HCT116 (cell line): Measurements from ENCODE around the gene SMIM11. TPM values are rescaled to one million over a fixed set of nuclear protein-coding genes. Genes with fewer than 3 reads are reported as not detected.

Source experiments
- ATAC-seq: fragments of 200-7000 bp; cut with Tn5 transposase; 2 replicates; pipeline ENCODE4 v1.9.1; 2020; ENCODE audit warnings: mild to moderate bottlenecking, moderate library complexity
- BruUV-seq: library from RNA; stranded (reverse); fragments of 400-500 nt; replicated peaks from 2 replicates; lab custom pipeline; 2021; lab: Mats Ljungman, UMichigan
- CTCF ChIA-PET: fragments of 300-600 bp; sonication (Branson Sonifier 250); formaldehyde crosslinking; loops from one replicate; lab custom pipeline; 2021; ENCODE audit warnings: antibody characterized with exemption; lab: Charles Lee
- POLR2A ChIA-PET: fragments of 300-600, 350-600 bp; sonication (Branson Sonifier 250); formaldehyde crosslinking; loops from one replicate; lab custom pipeline; 2021; ENCODE audit warnings: antibody characterized with exemption; lab: Charles Lee
- RAD21 ChIA-PET, 2 experiments: fragments of 300-600 bp; sonication (Branson Sonifier 250); formaldehyde crosslinking; loops; one replicate each; lab custom pipeline; 2023; ENCODE audit warnings: low total read pairs in 2 of 2; ENCODE audit not compliant: uncharacterized antibody in 2 of 2, unreplicated experiment in 2 of 2, low non-redundant PET in 1 of 2; lab: Charles Lee
- DNase-seq: peaks from one replicate; pipeline ENCODE4 v3.0.0-alpha.2; 2010; ENCODE audit warnings: low read depth, low spot score
- H2AFZ ChIP-seq: fragments of 200-600 bp; shearing (Covaris generic), sonication (generic); 2 replicates; pipeline ENCODE4 v1.6.1; 2017; ENCODE audit warnings: low read depth, mixed run types, mixed read lengths, antibody characterized with exemption, low read length; ENCODE audit not compliant: poor library complexity, severe bottlenecking
- H3K27ac ChIP-seq: 2 replicates; pipeline ENCODE4 v1.5.1; 2012; ENCODE audit warnings: low read depth, low read length
- H3K27me3 ChIP-seq: fragments of 200-600 bp; sonication (generic); 2 replicates; pipeline ENCODE4 v1.6.1; 2016; ENCODE audit warnings: mixed run types, low read length, mixed read lengths; ENCODE audit not compliant: insufficient read depth
- H3K36me3 ChIP-seq, 2 experiments: fragments of 200-500 bp in 1 of 2; fragments of 200-600 bp in 1 of 2; sonication (Bioruptor generic) in 1 of 2; sonication (generic) in 1 of 2; 2 replicates each; pipeline versions ENCODE4 v1.5.1 to v1.6.1; 2014 to 2016; ENCODE audit warnings: low read length in 2 of 2, inconsistent platforms in 1 of 2, mixed read lengths in 1 of 2, mixed run types in 1 of 2; ENCODE audit not compliant: insufficient read depth in 2 of 2, control insufficient read depth in 1 of 2
- H3K4me1 ChIP-seq, 2 experiments: fragments of 200-600 bp in 1 of 2; sonication (generic) in 1 of 2; 2 replicates each; pipeline versions ENCODE4 v1.5.1 to v1.6.1; 2012 to 2017; ENCODE audit warnings: low read length in 2 of 2, inconsistent platforms in 1 of 2, mild to moderate bottlenecking in 1 of 2, mixed read lengths in 1 of 2, mixed run types in 1 of 2, moderate library complexity in 1 of 2; ENCODE audit not compliant: insufficient read depth in 2 of 2, control insufficient read depth in 1 of 2
- H3K4me2 ChIP-seq: fragments of 200-600 bp; sonication (generic); 2 replicates; pipeline ENCODE4 v1.6.1; 2017; ENCODE audit warnings: mixed run types, low read length, mixed read lengths
- H3K4me3 ChIP-seq, 2 experiments: fragments of 200-600 bp in 1 of 2; sonication (generic) in 1 of 2; replicated peaks in 1 of 2; 2 replicates each; pipeline ENCODE4 v1.5.1; 2011 to 2016; ENCODE audit warnings: low read length in 2 of 2, control low read depth in 1 of 2, low read depth in 1 of 2, mild to moderate bottlenecking in 1 of 2, mixed read lengths in 1 of 2, mixed run types in 1 of 2
- H3K79me2 ChIP-seq: fragments of 200-600 bp; sonication (generic); 2 replicates; pipeline ENCODE4 v1.6.1; 2017; ENCODE audit warnings: mild to moderate bottlenecking, mixed run types, low read length, moderate library complexity, mixed read lengths; ENCODE audit not compliant: insufficient read depth
- H3K9ac ChIP-seq: fragments of 200-600 bp; sonication (generic); 2 replicates; pipeline ENCODE4 v1.6.1; 2016; ENCODE audit warnings: low read length, mixed read lengths
- H3K9me2 ChIP-seq: fragments of 200-600 bp; sonication (generic), shearing (Covaris generic); 2 replicates; pipeline ENCODE4 v1.6.1; 2017; ENCODE audit warnings: mixed run types, mild to moderate bottlenecking, moderate library complexity; ENCODE audit not compliant: insufficient read depth
- H3K9me3 ChIP-seq, 2 experiments: fragments of 200-500 bp in 1 of 2; fragments of 200-600 bp in 1 of 2; sonication (Bioruptor generic) in 1 of 2; sonication (generic) in 1 of 2; 2 replicates each; pipeline ENCODE4 v1.6.1; 2014 to 2017; ENCODE audit warnings: low read length in 2 of 2, mixed read lengths in 2 of 2, inconsistent platforms in 1 of 2, low read depth in 1 of 2, mild to moderate bottlenecking in 1 of 2, mixed run types in 1 of 2, moderate library complexity in 1 of 2; ENCODE audit not compliant: control insufficient read depth in 1 of 2, insufficient read depth in 1 of 2
- H4K20me1 ChIP-seq: fragments of 200-600 bp; sonication (generic), shearing (Covaris generic); 2 replicates; pipeline ENCODE4 v1.6.1; 2017; ENCODE audit warnings: mixed run types, mild to moderate bottlenecking, moderate library complexity; ENCODE audit not compliant: insufficient read depth
- EGR1 ChIP-seq: IDR thresholded peaks from 2 replicates; pipeline ENCODE4 v1.6.1; 2012; ENCODE audit warnings: low read depth
- ELF1 ChIP-seq: IDR thresholded peaks from 2 replicates; pipeline ENCODE4 v1.6.1; 2012; ENCODE audit warnings: low read depth, borderline replicate concordance
- EZH2 ChIP-seq: fragments of 200-600 bp; sonication (generic); IDR thresholded peaks from 2 replicates; pipeline ENCODE4 v1.6.1; 2017; ENCODE audit warnings: antibody characterized with exemption, mixed run types
- JUND ChIP-seq: IDR thresholded peaks from 2 replicates; pipeline ENCODE4 v1.6.1; 2012
- POLR2AphosphoS5 ChIP-seq: IDR thresholded peaks from 2 replicates; pipeline ENCODE4 v1.6.1; 2011; ENCODE audit warnings: mild to moderate bottlenecking, low read depth, low read length, moderate library complexity
- TCF7L2 ChIP-seq: IDR thresholded peaks from 2 replicates; pipeline ENCODE4 v1.7.0; 2011; ENCODE audit warnings: borderline replicate concordance, inconsistent platforms; ENCODE audit not compliant: insufficient read depth, insufficient read length; ENCODE audit errors: extremely low read depth
- YY1 ChIP-seq: IDR thresholded peaks from 2 replicates; pipeline ENCODE4 v1.6.1; 2011; ENCODE audit warnings: low read length, low read depth, moderate library complexity, mild to moderate bottlenecking; ENCODE audit not compliant: insufficient replicate concordance; ENCODE audit errors: extremely low read depth
- ZBTB33 ChIP-seq: IDR thresholded peaks from 2 replicates; pipeline ENCODE4 v1.6.1; 2011; ENCODE audit warnings: mild to moderate bottlenecking, low read length, moderate library complexity; ENCODE audit not compliant: insufficient replicate concordance; ENCODE audit errors: extremely low read depth
- ZFX ChIP-seq: fragments of 450-650 bp; IDR thresholded peaks from 2 replicates; pipeline ENCODE4 v1.6.1; 2017
- ZNF274 ChIP-seq: fragments of 200-500 bp; sonication (Bioruptor generic); IDR thresholded peaks from 2 replicates; pipeline ENCODE4 v1.6.1; 2014; ENCODE audit warnings: mild to moderate bottlenecking, low read depth, low read length, inconsistent platforms
- intact Hi-C: fragments of 100-400 bp; cut with micrococcal nuclease; formaldehyde crosslinking; loops from 2 replicates; pipeline ENCODE4 v1.10.0; 2022
- total RNA-seq: library from RNA; stranded (reverse); gene quantifications from one replicate; pipeline ENCODE4 v1.2.1, GENCODE V29; 2021; ENCODE audit not compliant: unreplicated experiment
- TF ChIP-seq, protein P1 (sequence below): IDR thresholded peaks from 2 replicates; pipeline ENCODE4 v1.6.1; 2012

The SMIM11 gene
- total RNA-seq, 1 experiment from 2014 or later: 18.9 TPM

- CTCF ChIA-PET: interaction anchor here (6.3 kb wide), 1 partner anchor 422 kb away, joined by 236 read pairs; no protein-coding TSS in a partner anchor
- RAD21 ChIA-PET: no interaction called here
- H3K27me3 ChIP-seq: no peaks in the 10 kb centered on the region
- intact Hi-C loops: no loop called here
- no peak for ATAC-seq
- H2AFZ ChIP-seq: no peak overlapping the region
- no peaks in the 10 kb centered on the region for H3K9me3 ChIP-seq
- BruUV-seq: no TSS peak
- no peak for TF ChIP-seq EGR1
- no peak for TF ChIP-seq ZFX
- no peak for TF ChIP-seq POLR2AphosphoS5
- TF ChIP-seq ZNF274: no peak
- TF ChIP-seq TCF7L2: no peak
- no peak for TF ChIP-seq EZH2
- TF ChIP-seq, protein P1, sequence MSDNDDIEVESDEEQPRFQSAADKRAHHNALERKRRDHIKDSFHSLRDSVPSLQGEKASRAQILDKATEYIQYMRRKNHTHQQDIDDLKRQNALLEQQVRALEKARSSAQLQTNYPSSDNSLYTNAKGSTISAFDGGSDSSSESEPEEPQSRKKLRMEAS: no peak
- TF ChIP-seq ZBTB33: no peak
- TF ChIP-seq ELF1: no peak
- no peak for TF ChIP-seq YY1
- TF ChIP-seq JUND: no peak
- H3K27ac ChIP-seq: no peak overlapping the region
- H3K36me3 ChIP-seq: no peaks in the 10 kb centered on the region
- no peaks in the 10 kb centered on the region for H4K20me1 ChIP-seq
- H3K4me3 ChIP-seq: no peak overlapping the region
- no peaks in the 10 kb centered on the region for H3K79me2 ChIP-seq
- peaks cover 0 to 4% of the 10 kb centered on the region in 2 experiments; a peak in 1 of 4 replicates for H3K4me1 ChIP-seq
- POLR2A ChIA-PET: no interaction called here
- no peak overlapping the region for H3K4me2 ChIP-seq
- no peak for DNase-seq
- no peak overlapping the region for H3K9ac ChIP-seq
- no peaks in the 10 kb centered on the region for H3K9me2 ChIP-seq
Observed at GRCh38 chr21:34345091-34345871, 30.0 kb upstream of the SMIM11 start.
